ENCODE data around the gene TNFSF13B.

Gene TNFSF13B

GRCh38 chr13:108350579-108350978 lies 81.1 kb downstream of the TNFSF13B start:
- no peak for DNase-seq (ENCODE audit: low read depth)

GRCh38 chr13:108352599-108352998 lies 83.1 kb downstream of the TNFSF13B start:
- DNase-seq (ENCODE audit: low read depth): no peak

- DNase-seq (ENCODE audit: low read depth): no peak
Observed at GRCh38 chr13:108357228-108357627, 87.7 kb downstream of the TNFSF13B start.

All from HS-5 (cell line).